ENCODE measurements around the gene RNF32. TPM values are rescaled to one million over a fixed set of nuclear protein-coding genes. Genes with fewer than 3 reads are reported as not detected.

The RNF32 gene
- polyA plus RNA-seq, 1 donor from 2014 or later: 3.9 TPM

DNA sequence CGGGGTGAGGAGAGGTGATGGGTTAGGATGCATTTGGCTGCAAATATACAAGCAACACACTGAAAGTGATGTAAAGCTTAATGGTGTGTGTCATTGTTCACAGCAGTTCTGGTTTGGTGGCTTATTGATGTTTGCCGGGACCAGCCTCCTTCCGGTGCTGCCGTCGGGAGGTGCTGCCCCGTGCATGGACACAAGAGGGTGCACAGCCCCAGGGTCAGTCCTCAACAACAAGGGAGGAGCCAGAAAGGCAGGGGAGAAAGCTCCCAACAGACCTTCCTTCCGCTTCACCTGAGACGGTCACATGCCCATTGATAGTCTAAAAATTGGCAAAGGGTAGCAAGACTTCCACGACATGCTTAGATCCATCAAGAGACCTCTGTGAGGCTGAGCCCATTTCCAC lies 9.5 kb downstream of the RNF32 start:
- Mint-ChIP-seq H3K9me3 (peaks cover 0 to 4% (median 0%) of the 10 kb centered on the region in 3 donors), H3K4me1 (no peaks in the 10 kb centered on the region), H3K4me3 (no peak overlapping the region), H3K27me3 (peaks cover 13% of the 10 kb centered on the region), H3K27ac (no peak overlapping the region), H3K36me3 (peaks cover 3% of the 10 kb centered on the region)

DNA sequence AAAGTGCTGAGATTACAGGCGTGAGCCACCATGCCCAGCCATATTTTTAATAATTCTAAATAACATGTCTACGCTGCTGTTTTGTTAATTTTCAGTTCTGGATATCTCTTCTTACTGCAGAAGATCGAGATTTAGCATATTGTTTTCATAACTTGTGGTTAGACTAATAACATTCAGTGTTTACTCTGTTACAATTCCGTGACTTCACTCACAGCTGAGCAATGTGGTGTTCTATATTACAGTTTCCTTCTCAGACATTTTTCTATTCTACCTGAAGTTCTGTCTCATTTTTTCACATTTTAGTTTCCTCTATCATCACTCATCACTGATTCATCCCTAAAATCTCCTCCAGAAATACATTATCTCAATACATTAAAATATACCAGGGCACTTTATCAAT lies 10.9 kb downstream of the RNF32 start:
- Mint-ChIP-seq H3K27me3 (peaks cover 13% of the 10 kb centered on the region), H3K4me1 (no peaks in the 10 kb centered on the region), H3K4me3 (no peak overlapping the region), H3K27ac (no peak overlapping the region), H3K36me3 (peaks cover 3% of the 10 kb centered on the region), H3K9me3 (peaks cover 0 to 4% (median 0%) of the 10 kb centered on the region in 3 donors)

DNA sequence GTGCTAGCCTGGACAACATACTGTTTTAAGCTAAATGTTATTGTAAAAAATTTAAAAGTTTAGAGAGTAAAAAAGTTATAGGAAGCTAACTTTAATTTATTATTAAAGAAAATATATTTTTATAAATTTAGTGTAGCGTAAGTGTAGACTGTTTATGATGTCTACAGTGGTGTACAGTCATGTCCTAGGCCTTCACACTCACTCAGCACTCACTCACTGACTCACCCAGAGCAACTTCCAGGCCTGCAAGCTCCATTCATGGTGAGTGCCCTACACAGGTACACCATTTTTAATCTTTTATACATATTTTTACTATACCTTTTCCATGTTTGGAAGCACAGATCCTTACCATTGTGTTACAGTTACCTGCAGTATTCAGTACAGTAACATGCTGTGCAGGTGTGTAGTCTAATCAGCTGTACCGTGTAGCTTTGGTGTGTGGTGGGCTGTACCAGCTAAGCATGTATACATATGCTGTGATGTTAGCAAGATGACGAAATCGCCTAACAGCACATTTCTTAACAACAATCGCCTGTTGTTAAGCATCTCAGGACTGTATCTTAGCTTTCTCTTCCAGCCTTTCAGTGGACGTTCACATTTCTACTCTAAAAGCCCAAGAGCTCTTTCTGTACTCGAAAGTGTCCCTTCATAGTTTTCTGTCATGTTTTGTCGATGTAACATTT lies 12.5 kb downstream of the RNF32 start:
- Mint-ChIP-seq H3K36me3 (peaks cover 3% of the 10 kb centered on the region), H3K4me3 (no peak overlapping the region), H3K27ac (no peak overlapping the region), H3K27me3 (peaks cover 14% of the 10 kb centered on the region), H3K9me3 (peaks cover 0 to 2% (median 0%) of the 10 kb centered on the region in 3 donors), H3K4me1 (no peaks in the 10 kb centered on the region)

DNA sequence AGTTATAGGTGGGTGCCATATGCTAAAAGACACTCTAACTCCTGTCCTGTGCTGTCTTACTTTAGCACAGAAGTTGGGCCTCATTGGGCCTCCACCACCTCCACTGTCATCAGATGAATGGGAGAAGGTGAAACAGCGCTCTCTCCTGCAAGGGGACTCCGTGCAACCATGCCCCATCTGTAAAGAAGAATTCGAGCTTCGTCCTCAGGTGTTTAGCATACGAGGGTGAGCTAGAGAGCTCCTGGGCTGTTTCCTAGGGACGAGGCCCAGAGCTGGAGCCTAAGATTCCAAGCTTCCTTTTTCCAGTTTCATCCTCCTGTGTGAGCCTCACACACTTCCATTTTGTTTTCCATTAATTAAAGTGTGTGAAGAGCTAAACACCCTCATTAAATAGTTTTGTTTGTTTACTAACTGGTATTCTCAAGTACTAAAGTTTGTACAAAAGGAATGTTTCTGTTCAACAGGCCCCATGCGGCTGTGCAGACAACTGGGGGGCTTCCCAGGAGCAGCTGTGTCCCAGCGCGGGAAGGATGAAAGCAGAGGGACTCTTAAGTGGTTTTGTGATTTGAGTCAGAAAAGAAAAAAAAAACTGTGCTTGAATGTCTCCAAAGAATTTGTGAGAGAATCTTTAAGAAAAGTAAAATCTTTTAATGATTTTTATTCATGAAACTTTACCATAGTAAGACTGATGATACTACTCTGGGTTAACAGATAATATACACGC lies 14.1 kb downstream of the RNF32 start:
- Mint-ChIP-seq H3K27ac (no peak overlapping the region), H3K4me3 (no peak overlapping the region), H3K27me3 (peaks cover 16% of the 10 kb centered on the region), H3K9me3 (no peaks in the 10 kb centered on the region), H3K4me1 (no peaks in the 10 kb centered on the region), H3K36me3 (peaks cover 3% of the 10 kb centered on the region)

DNA sequence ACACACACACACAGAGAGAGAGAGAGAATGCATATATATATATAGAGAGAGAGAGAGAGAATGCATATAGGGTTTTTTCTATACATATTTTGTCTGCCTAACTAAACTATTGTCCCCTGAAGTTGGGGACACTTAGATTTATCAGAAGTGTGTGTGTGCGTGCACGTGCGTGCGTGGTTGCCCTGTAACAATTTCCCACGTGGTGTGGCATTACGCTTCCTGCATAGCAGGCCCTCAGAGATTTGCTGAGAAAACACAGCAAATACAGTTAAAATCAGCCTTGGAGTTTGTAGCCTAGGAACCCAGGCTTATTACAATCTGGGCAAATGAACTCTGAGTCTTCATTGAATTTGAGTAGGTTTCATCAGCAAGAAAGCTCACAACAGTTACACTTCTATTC lies 14.7 kb downstream of the RNF32 start:
- Mint-ChIP-seq H3K4me3 (no peak overlapping the region), H3K9me3 (no peaks in the 10 kb centered on the region), H3K27me3 (peaks cover 12% of the 10 kb centered on the region), H3K36me3 (peaks cover 3% of the 10 kb centered on the region), H3K4me1 (no peaks in the 10 kb centered on the region), H3K27ac (no peak overlapping the region)

DNA sequence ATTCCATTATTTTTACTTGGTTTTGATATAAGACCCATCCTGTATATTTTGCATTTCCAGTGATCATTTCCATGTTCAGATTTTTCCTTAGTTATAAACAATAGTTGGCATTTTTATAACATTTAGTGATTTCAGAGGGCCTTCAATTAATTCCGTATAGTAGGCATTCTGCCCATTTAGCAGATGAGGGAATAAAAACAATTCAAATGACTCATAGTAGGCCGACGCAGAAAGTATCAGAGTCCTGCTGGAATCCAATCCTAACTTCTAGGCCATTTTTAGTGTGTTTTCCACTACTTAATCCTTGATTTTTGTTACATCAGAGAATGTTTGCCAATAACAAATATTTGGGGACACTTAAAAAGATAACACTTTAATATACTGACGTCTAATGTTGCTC lies 15.4 kb downstream of the RNF32 start:
- Mint-ChIP-seq H3K27ac (no peak overlapping the region), H3K9me3 (no peaks in the 10 kb centered on the region), H3K27me3 (peaks cover 11% of the 10 kb centered on the region), H3K4me3 (no peak overlapping the region), H3K36me3 (peaks cover 3% of the 10 kb centered on the region), H3K4me1 (no peaks in the 10 kb centered on the region)

DNA sequence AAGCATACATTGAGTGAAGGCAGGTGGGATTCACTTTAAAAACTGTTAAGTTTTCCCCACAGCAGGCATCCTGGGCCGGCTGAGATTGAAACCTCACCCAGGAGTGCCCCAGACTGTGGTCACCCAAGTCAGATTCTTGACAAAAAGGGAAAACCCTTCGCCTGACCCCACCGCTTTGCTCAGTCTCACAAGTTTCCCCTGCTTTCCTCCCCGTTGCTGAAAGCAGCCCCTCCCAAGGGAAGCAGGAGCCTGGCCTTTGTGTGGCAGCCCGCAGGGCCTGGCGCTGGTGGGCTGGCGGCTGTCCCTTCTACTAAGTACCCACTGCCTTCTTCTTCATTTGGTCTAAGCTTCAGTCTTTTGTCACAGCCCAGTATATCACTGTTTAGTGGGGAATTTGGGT lies 16.0 kb downstream of the RNF32 start:
- Mint-ChIP-seq H3K4me1 (no peaks in the 10 kb centered on the region), H3K9me3 (no peaks in the 10 kb centered on the region), H3K27me3 (peaks cover 11% of the 10 kb centered on the region), H3K4me3 (no peak overlapping the region), H3K27ac (no peak overlapping the region), H3K36me3 (peaks cover 3% of the 10 kb centered on the region)

DNA sequence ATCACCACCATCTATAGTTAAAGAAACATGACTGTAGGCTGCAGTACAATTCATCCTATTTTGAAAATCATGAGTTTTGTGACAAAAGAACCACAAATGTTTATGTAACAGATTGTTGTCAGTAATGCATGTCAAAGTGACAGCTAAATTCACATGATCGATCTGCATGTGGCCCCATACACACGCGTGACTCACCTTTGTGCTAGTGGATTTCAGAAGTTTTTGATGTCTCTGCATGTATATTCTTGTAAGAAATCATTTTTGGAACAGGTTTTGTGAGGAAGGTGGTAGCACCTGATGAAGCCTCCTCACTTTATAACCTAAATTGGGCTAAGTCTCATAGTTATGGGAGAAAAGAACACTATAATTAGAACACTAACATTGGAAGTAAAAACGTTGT lies 17.1 kb downstream of the RNF32 start:
- Mint-ChIP-seq H3K9me3 (no peaks in the 10 kb centered on the region), H3K36me3 (no peaks in the 10 kb centered on the region), H3K4me3 (no peak overlapping the region), H3K27me3 (peaks cover 5% of the 10 kb centered on the region), H3K27ac (no peak overlapping the region), H3K4me1 (no peaks in the 10 kb centered on the region)

DNA sequence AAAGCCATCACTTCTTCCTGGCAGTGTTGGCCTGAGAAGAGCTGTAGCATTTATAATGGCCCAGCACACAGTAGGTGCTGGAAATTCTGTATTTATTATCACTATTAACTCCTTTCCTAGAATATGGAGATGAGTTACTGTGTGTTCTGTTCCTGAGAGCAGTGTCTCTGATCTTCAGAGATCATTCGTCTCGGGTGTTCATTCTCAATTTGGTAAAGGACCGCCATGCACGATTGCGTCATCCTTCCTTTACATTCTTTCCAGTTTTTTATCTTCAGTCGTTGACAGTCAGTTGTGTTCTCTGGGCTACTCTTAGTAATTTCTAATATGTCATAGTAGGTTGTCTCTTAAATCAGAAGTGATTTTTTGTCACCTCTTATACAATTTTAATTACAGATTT lies 18.6 kb downstream of the RNF32 start:
- Mint-ChIP-seq H3K9me3 (no peaks in the 10 kb centered on the region), H3K4me1 (no peaks in the 10 kb centered on the region), H3K27me3 (peaks cover 3% of the 10 kb centered on the region), H3K4me3 (no peak overlapping the region), H3K36me3 (no peaks in the 10 kb centered on the region), H3K27ac (no peak overlapping the region)

DNA sequence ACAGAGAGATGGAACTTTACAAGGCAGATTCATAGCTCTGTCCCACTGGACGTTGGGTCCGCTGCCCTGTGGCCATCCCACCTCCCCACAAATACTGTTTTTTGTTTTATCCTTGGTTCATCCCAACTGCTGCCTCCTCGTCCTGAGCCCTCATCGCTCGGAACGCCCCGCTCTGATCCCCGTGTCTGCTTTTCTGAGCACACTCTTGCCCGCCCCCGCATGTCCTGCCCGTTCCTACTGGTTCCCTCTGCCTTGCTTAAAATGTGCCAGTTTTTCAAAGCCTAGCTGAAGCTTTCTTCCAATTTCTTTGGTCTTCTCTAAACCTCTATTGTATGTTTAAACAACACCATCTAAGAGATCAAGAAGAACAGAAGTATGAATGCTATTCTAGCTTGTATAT lies 19.4 kb downstream of the RNF32 start:
- Mint-ChIP-seq H3K4me3 (no peak overlapping the region), H3K36me3 (no peaks in the 10 kb centered on the region), H3K4me1 (no peaks in the 10 kb centered on the region), H3K27ac (no peak overlapping the region), H3K9me3 (no peaks in the 10 kb centered on the region), H3K27me3 (peaks cover 3% of the 10 kb centered on the region)

DNA sequence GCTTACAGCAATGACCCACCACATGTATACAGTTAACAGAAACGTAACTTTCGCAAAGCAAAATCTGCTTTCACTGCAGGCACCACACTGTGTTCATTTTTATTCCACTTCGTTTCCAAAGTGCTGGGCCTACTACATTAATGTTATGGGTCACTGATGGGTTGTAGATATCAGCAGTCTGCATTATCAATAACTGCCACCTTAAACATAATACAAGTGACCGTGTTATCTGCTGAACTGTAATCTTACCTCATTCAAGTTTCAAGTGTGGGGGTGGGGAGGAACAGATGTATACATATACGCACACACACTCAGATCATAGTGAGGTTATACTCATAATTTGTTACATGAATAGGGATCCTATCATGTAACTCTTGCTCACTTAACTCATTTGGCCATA lies 21.1 kb downstream of the RNF32 start:
- Mint-ChIP-seq H3K4me3 (no peak overlapping the region), H3K27me3 (peaks cover 3% of the 10 kb centered on the region), H3K9me3 (no peaks in the 10 kb centered on the region), H3K4me1 (no peaks in the 10 kb centered on the region), H3K27ac (no peak overlapping the region), H3K36me3 (no peaks in the 10 kb centered on the region)

DNA sequence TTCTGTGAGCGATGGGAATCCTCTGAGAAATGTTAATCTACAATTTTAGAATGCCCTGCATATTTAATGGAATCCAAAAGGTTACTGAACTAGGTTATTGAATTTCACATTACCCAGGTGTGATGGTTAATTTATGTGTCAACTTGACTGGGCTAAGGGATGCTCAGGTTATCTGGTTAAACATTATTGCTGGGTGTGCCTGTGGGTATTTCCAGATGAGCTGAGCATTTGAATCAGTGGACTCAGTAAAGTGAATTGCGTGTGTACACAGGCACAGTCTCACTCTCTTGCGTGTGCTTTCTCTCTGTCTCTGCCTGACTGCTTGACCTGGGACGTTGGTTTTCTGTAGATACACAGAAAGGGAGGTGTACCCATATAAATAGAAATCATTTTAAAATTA lies 21.7 kb downstream of the RNF32 start:
- no peaks in the 10 kb centered on the region for H3K9me3 Mint-ChIP-seq
- no peaks in the 10 kb centered on the region for H3K36me3 Mint-ChIP-seq
- no peak overlapping the region for H3K27ac Mint-ChIP-seq
- no peaks in the 10 kb centered on the region for H3K4me1 Mint-ChIP-seq
- peaks cover 3% of the 10 kb centered on the region for H3K27me3 Mint-ChIP-seq
- no peak overlapping the region for H3K4me3 Mint-ChIP-seq

DNA sequence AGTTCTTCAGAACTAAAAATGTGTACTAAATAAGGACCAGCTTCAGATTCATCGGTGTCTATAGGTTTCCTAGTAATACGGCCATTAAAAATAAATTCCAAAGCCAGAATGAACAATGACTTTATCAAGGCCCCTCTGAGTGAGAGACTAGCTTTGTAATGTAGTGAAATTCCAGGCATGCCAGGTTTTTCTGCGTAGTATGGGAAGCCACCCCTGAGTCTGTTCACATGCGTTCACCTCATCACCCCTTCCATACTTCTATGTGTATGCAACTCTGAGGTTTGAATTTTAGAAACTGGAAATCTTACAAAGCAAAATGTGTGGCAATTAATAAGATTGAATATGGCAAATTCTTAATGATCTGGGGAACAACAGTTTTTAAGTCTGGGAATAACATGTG lies 24.5 kb downstream of the RNF32 start:
- H3K9me3 Mint-ChIP-seq: no peaks in the 10 kb centered on the region
- peaks cover 2% of the 10 kb centered on the region for H3K36me3 Mint-ChIP-seq
- H3K4me1 Mint-ChIP-seq: no peaks in the 10 kb centered on the region
- peak overlapping the region in 1 of 3 donors; percentile 44 for H3K27ac Mint-ChIP-seq
- H3K27me3 Mint-ChIP-seq: no peaks in the 10 kb centered on the region
- no peak overlapping the region for H3K4me3 Mint-ChIP-seq

DNA sequence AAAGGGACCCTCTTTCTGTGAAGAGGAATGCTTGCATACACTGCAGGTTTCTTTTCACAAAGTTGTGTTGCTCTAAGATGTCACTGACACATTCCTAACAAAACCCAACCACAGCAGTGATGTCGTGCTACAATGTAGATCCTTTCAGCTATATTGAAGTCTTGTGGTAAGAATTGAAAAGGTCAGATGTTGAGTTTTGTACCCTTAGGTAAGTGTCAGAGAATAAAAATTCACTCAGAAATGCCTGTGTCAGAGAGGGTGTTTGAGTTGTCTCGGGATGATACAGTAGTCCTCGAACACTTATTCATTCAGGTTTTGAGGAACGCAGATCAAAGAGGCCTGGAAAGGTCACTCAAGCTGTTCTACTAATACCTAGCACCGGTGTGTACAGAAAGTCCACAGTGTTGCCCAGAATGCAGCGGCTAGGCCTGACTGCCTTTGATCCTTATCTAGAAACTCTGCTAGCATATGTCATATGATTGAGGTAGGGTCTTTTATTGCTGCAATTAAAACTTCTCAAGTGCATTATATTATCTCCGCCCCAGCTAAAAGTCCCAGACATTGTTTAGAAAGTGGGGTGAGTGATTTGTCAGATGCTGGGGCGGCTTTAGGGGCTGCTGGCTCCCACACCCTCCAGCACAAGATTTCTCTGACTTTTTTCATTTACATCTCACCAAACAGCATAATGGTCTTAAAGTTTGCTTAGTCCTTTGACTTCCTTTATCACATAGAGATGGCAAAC lies 26.0 kb downstream of the RNF32 start:
- Mint-ChIP-seq H3K4me1 (peaks cover 0 to 2% (median 0%) of the 10 kb centered on the region in 3 donors), H3K27ac (no peak overlapping the region), H3K4me3 (no peak overlapping the region), H3K9me3 (no peaks in the 10 kb centered on the region), H3K36me3 (peaks cover 5% of the 10 kb centered on the region), H3K27me3 (no peaks in the 10 kb centered on the region)

DNA sequence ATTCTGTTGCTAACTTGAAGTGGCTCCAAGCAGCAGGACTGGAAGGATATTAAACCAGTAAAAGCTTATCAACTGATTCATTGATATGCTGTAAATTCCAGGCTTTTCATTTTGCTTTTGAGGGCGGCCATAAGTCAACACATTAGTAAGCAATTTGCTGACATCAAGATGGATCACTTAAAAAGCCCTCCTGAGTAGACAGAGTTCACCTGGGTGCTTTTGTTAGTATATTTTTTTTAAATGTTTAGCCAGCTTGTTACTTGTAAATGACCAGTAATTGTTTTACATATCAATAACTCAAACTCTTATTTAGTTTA lies 26.5 kb downstream of the RNF32 start:
- Mint-ChIP-seq H3K27ac (no peak overlapping the region), H3K9me3 (no peaks in the 10 kb centered on the region), H3K27me3 (no peaks in the 10 kb centered on the region), H3K4me3 (no peak overlapping the region), H3K4me1 (peaks cover 0 to 2% (median 0%) of the 10 kb centered on the region in 3 donors), H3K36me3 (peaks cover 5% of the 10 kb centered on the region)
